RCC 7860 (cell line): ENCODE data around the gene MED15.
A peak's percentile ranks its signal among the peaks of the same experiment; 100 is the strongest.

Experiments used
- DNase-seq: peaks from one replicate; pipeline ENCODE4 v3.0.0-alpha.2; 2015; ENCODE audit warnings: low spot score
- FAIRE-seq: peaks from 2 replicates; lab custom pipeline; 2012; peaks lifted over from hg19 to GRCh38; lab: Jason Lieb, UNC

Gene MED15

GRCh38 chr22:20550851-20551744, 43.7 kb downstream of the MED15 start:
- DNase-seq (peak; percentile 53), FAIRE-seq (peak; percentile 54)

GRCh38 chr22:20551805-20552442, 44.5 kb downstream of the MED15 start:
- DNase-seq: no peak
- FAIRE-seq: no peak

GRCh38 chr22:20552443-20553401, 45.3 kb downstream of the MED15 start:
- FAIRE-seq: peak; percentile 94
- DNase-seq: peak; percentile 80

- no peak for DNase-seq
- no peak for FAIRE-seq
Observed at GRCh38 chr22:20553947-20554741, 46.7 kb downstream of the MED15 start.

GRCh38 chr22:20554824-20555223, 47.4 kb downstream of the MED15 start:
- DNase-seq: no peak
- no peak for FAIRE-seq

- FAIRE-seq (no peak), DNase-seq (no peak)
Observed at GRCh38 chr22:20558534-20558933, 51.1 kb downstream of the MED15 start.

GRCh38 chr22:20559174-20559760, 51.9 kb downstream of the MED15 start:
- DNase-seq: no peak
- FAIRE-seq: no peak

GRCh38 chr22:20560716-20561115, 53.3 kb downstream of the MED15 start:
- FAIRE-seq (no peak), DNase-seq (no peak)

- no peak for DNase-seq
- no peak for FAIRE-seq
Observed at GRCh38 chr22:20561882-20562281, 54.5 kb downstream of the MED15 start.

- no peak for FAIRE-seq
Observed at GRCh38 chr22:20562607-20563465, 55.4 kb downstream of the MED15 start.

GRCh38 chr22:20563466-20563906, 56.1 kb downstream of the MED15 start:
- FAIRE-seq (no peak), DNase-seq (no peak)

More at GRCh38 chr22:20562607-20563465, 55.4 kb downstream of the MED15 start:
- DNase-seq: no peak

GRCh38 chr22:20563941-20564371, 56.5 kb downstream of the MED15 start:
- FAIRE-seq (no peak), DNase-seq (no peak)

GRCh38 chr22:20565079-20565734, 57.8 kb downstream of the MED15 start:
- DNase-seq (no peak), FAIRE-seq (no peak)

- FAIRE-seq: no peak
Observed at GRCh38 chr22:20565761-20566160, 58.4 kb downstream of the MED15 start.

GRCh38 chr22:20566420-20567260, 59.2 kb downstream of the MED15 start:
- no peak for FAIRE-seq
- peak; percentile 64 for DNase-seq

More at GRCh38 chr22:20565761-20566160, 58.4 kb downstream of the MED15 start:
- no peak for DNase-seq

- peak; percentile 90 for FAIRE-seq
Observed at GRCh38 chr22:20567371-20567847, 60.0 kb downstream of the MED15 start.

GRCh38 chr22:20567993-20568417, 60.6 kb downstream of the MED15 start:
- FAIRE-seq: no peak
- no peak for DNase-seq

More at GRCh38 chr22:20567371-20567847, 60.0 kb downstream of the MED15 start:
- peak; percentile 87 for DNase-seq
